ENCODE measurements around the gene CDYL. TPM values are rescaled to one million over a fixed set of nuclear protein-coding genes. Genes with fewer than 3 reads are reported as not detected.

The CDYL gene
- total RNA-seq, 4 donors from 2014 or later, result 41.9 to 52.3 (median 45.7) TPM

DNA sequence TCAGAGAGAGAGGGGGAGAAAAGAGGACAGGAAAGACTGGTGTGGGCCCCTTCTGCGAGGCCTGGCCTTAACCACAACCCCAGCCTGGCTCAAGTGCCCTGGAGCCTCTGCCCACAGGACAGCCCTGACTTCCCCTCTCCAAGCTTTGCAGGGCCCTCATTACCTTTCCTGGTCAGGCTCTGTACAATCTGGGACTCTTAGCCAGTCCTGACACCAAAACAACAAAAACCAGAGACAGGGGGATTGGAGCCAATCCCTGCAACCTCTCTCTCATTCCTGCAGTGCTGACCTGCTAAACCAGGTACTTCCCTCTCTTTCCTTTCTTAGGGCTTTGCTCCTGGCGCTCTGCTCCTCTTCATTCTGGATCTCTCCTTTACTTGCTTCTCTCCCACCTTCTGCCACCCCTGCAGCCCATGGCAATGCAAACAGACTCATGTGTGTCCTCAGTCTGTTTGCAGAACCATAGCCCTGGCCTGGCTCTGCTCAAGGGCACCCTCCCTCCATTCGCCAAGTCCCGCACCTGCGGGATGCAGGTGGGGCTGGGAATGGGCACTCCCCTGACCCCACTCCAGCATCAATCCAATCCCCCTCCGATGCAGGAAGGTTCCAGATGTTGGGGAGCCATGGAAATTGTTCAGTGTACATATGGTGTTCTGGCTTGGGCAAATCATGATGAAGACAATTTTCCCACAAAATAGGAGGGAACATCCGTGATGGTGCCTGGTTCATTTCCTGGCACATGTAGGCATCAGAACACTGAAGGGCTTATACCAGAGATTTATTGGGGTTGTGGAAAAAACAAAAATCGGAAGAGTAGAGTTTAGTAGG is 189.6 kb downstream of the CDYL start:
- Histone ChIP-seq H3K4me1 (peaks cover 0 to 7% (median 2%) of the 10 kb centered on the region in 4 donors), H3K4me3 (no peak overlapping the region), H3K36me3 (no peaks in the 10 kb centered on the region), H3K9me3 (no peaks in the 10 kb centered on the region), H3K27me3 (no peaks in the 10 kb centered on the region), H3K27ac (replicated peaks in 1 of 4) (no peak overlapping the region)
- TF ChIP-seq EP300 (IDR thresholded peaks at IDR 0.05) (no peak), POLR2AphosphoS5 (IDR thresholded peaks at IDR 0.05) (no peak), POLR2A (IDR thresholded peaks at IDR 0.05; ENCODE audit: low read depth) (no peak)
- TF ChIP-seq, protein P1, sequence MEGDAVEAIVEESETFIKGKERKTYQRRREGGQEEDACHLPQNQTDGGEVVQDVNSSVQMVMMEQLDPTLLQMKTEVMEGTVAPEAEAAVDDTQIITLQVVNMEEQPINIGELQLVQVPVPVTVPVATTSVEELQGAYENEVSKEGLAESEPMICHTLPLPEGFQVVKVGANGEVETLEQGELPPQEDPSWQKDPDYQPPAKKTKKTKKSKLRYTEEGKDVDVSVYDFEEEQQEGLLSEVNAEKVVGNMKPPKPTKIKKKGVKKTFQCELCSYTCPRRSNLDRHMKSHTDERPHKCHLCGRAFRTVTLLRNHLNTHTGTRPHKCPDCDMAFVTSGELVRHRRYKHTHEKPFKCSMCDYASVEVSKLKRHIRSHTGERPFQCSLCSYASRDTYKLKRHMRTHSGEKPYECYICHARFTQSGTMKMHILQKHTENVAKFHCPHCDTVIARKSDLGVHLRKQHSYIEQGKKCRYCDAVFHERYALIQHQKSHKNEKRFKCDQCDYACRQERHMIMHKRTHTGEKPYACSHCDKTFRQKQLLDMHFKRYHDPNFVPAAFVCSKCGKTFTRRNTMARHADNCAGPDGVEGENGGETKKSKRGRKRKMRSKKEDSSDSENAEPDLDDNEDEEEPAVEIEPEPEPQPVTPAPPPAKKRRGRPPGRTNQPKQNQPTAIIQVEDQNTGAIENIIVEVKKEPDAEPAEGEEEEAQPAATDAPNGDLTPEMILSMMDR (IDR thresholded peaks at IDR 0.05), result no peak
- DNase-seq (ENCODE audit: extremely low spot score), result peak; percentile 90
- intact Hi-C loops (cut with DNase I), result no loop called here
- 89% methylated on average over 8 of the region's 8 CpGs for WGBS

DNA sequence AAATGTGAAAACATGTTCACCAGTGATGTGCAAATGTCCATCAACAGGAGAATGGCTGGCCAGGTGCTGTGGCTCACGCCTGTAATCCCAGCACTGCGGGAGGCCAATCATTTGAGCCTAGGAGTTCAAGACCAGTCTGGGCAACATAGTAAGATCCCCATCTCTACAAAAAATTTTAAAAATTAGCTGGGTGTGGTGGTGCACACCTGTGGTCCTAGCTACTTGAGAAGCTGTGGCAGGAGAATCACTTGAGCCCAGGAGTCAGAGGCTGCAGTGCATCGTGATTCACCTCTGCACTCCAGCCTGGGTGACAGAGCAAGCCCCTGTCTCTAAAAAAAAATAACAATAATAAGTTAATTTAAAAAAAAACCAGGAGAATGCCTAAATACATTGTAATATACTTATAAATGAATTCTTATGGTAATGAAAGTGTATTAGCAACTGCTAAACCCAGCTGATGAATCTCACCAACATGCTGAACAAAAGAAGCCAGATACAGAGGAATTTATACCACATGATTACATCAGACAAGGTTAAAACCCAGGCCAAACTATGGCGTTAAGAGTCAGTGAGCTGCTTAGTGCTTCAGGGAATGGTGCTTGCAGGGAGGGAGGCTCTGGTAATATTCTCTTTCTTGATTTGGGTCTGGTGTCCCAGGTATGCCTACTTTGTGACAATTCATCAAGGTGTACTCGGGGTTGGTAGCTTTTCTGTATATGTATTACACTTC is 191.3 kb downstream of the CDYL start:
- intact Hi-C loops (cut with DNase I), result no loop called here
- 90% methylated on average over 5 of the region's 5 CpGs for WGBS
- H3K4me3 ChIP-seq, result no peak overlapping the region
- no peak overlapping the region for H3K27ac ChIP-seq (replicated peaks in 1 of 4)
- H3K36me3 ChIP-seq, result no peaks in the 10 kb centered on the region
- peak; percentile 29 for DNase-seq (ENCODE audit: extremely low spot score)
- H3K27me3 ChIP-seq, result no peaks in the 10 kb centered on the region
- TF ChIP-seq POLR2A (IDR thresholded peaks at IDR 0.05; ENCODE audit: low read depth), result no peak
- TF ChIP-seq, protein P1 (IDR thresholded peaks at IDR 0.05), result no peak
- TF ChIP-seq EP300 (IDR thresholded peaks at IDR 0.05), result no peak
- no peak for TF ChIP-seq POLR2AphosphoS5 (IDR thresholded peaks at IDR 0.05)
- no peaks in the 10 kb centered on the region for H3K9me3 ChIP-seq
- peaks cover 0 to 11% (median 3%) of the 10 kb centered on the region in 4 donors for H3K4me1 ChIP-seq

DNA sequence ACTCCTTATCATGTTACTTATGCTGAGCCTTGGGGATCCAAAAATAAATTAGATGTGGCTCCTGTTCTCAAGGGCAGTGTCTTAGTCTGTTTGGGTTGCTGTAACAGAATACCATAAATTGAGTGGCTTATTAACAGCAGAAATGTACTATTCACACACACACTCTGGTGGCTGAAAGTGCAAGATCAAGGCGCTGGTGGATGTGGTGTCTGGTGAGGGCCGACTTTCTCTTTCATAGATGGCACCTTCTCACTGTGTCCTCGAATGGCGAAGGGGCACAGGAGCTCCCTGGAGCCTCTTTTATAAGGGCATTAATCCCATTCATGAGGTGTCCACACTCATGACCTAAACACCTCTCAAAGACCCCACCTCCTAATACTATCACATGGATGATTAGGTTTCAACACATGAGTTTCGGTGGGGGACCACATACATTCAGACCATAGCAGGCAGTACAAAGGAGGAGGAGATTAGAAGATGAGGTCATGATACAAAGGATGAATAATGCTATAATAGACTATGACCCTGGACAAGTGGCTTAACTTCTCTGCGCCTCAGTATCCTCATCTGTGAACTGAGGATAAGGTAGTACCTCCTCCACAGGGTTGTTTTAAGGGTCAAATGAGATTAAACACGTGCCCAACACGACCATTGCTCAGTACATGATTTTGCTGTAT is 193.5 kb downstream of the CDYL start:
- H3K4me1 ChIP-seq, result peaks cover 0 to 23% (median 15%) of the 10 kb centered on the region in 4 donors
- H3K36me3 ChIP-seq, result no peaks in the 10 kb centered on the region
- 94% methylated on average over 8 of the region's 8 CpGs for WGBS
- no peaks in the 10 kb centered on the region for H3K9me3 ChIP-seq
- intact Hi-C loops (cut with DNase I), result no loop called here
- peak; percentile 88 for DNase-seq (ENCODE audit: extremely low spot score)
- TF ChIP-seq, protein P1 (IDR thresholded peaks at IDR 0.05), result no peak
- TF ChIP-seq EP300 (IDR thresholded peaks at IDR 0.05) (no peak), POLR2A (IDR thresholded peaks at IDR 0.05; ENCODE audit: low read depth) (no peak), POLR2AphosphoS5 (IDR thresholded peaks at IDR 0.05) (no peak)
- H3K4me3 ChIP-seq, result no peak overlapping the region
- no peak overlapping the region for H3K27ac ChIP-seq (replicated peaks in 1 of 4)
- H3K27me3 ChIP-seq, result no peaks in the 10 kb centered on the region

DNA sequence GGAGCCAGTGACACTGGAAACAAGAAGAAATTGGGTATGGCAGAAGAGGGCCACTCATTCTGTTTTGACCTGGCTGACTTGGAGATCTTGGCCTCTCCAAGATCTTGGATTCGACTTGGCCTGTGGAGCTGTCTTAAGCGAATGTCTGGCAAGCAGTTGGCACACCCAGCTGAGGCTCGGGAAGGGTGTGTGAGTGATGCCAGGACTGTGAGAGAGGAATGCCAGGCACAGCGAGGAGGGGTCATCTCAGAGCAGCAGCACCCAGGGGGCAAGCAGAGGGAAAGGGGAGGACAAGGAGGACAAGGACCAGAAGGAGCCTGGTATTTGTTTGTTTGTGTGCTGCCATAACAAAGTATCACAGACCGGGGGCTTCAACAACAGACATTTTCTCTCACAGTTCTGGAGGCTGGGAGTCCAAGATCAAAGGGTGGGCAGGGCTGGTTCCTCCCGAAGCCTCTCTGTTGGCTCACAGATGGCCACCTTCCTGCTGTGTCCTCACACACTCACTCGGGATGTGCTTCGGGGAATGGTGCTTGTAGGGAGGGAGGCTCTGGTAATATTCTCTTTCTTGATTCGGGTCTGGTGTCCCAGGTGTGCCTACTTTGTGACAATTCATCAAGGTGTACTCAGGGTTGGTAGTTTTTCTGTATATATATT is 194.7 kb downstream of the CDYL start:
- H3K4me1 ChIP-seq, result peaks cover 0 to 26% (median 19%) of the 10 kb centered on the region in 4 donors
- no peak overlapping the region for H3K27ac ChIP-seq (replicated peaks in 1 of 4)
- no peak overlapping the region for H3K4me3 ChIP-seq
- no peaks in the 10 kb centered on the region for H3K27me3 ChIP-seq
- DNase-seq (ENCODE audit: extremely low spot score), result peak; percentile 87
- H3K9me3 ChIP-seq, result no peaks in the 10 kb centered on the region
- no peaks in the 10 kb centered on the region for H3K36me3 ChIP-seq
- intact Hi-C loops (cut with DNase I), result no loop called here
- WGBS, result 59% methylated on average over 9 of the region's 9 CpGs
- no peak for TF ChIP-seq EP300 (IDR thresholded peaks at IDR 0.05)
- TF ChIP-seq POLR2AphosphoS5 (IDR thresholded peaks at IDR 0.05), result no peak
